CD4-positive, alpha-beta T cell treated with Interleukin-21 for 1 hour (primary cell): ENCODE measurements around the gene KIF1C.

Experiments
- DNase-seq: peaks from one replicate; pipeline ENCODE4 v3.0.0-alpha.2; 2020

Gene KIF1C

GRCh38 chr17:4997302-4998026 lies at the start of gene KIF1C, which contains the start of gene INCA1:
Gene KIF1C (plus strand): TSS chr17:4997950. CDS start chr17:5000247, 2,297 bp downstream.
Gene INCA1 (minus strand): TSS chr17:4997522. CDS start chr17:4994437, 3,085 bp downstream.
- DNase-seq = peak; percentile 91

GRCh38 chr17:4948166-4948930 lies 49.4 kb upstream of the KIF1C start, which contains the start of gene PFN1:
Gene PFN1 (minus strand): TSS chr17:4948530. CDS start chr17:4948394, 136 bp downstream.
- peak; percentile 94 for DNase-seq

GRCh38 chr17:4948931-4949320 lies 48.8 kb upstream of the KIF1C start:
- peak; percentile 79 for DNase-seq

GRCh38 chr17:4949321-4950074 lies 48.3 kb upstream of the KIF1C start:
- DNase-seq = peak; percentile 89

- no peak for DNase-seq
Observed at GRCh38 chr17:4950075-4950745, 47.5 kb upstream of the KIF1C start.

GRCh38 chr17:4950746-4951204 lies 47.0 kb upstream of the KIF1C start, which contains the start of gene ENO3:
Gene ENO3 (plus strand): TSS chr17:4951119. CDS start chr17:4951830, 711 bp downstream.
- DNase-seq = no peak

GRCh38 chr17:4951486-4951885 lies 46.3 kb upstream of the KIF1C start:
- no peak for DNase-seq

GRCh38 chr17:4953451-4953961 lies 44.2 kb upstream of the KIF1C start:
- no peak for DNase-seq

- DNase-seq = no peak
Observed at GRCh38 chr17:4955091-4955490, 42.7 kb upstream of the KIF1C start.

GRCh38 chr17:4956493-4957061 lies 41.2 kb upstream of the KIF1C start:
- peak; percentile 53 for DNase-seq

- DNase-seq = no peak
Observed at GRCh38 chr17:4958102-4958501, 39.6 kb upstream of the KIF1C start.

- no peak for DNase-seq
Observed at GRCh38 chr17:4959261-4959965, 38.3 kb upstream of the KIF1C start.

GRCh38 chr17:4960279-4960922 lies 37.3 kb upstream of the KIF1C start:
- no peak for DNase-seq

GRCh38 chr17:4965311-4965986 lies 32.3 kb upstream of the KIF1C start:
- no peak for DNase-seq

GRCh38 chr17:4966844-4967538 lies 30.8 kb upstream of the KIF1C start:
- peak; percentile 99 for DNase-seq

GRCh38 chr17:4967539-4968485 lies 29.9 kb upstream of the KIF1C start, which contains the start of gene SPAG7:
Gene SPAG7 (minus strand): TSS chr17:4967817. CDS start chr17:4967804, 13 bp downstream.
- DNase-seq = peak; percentile 96

GRCh38 chr17:4968486-4969046 lies 29.2 kb upstream of the KIF1C start:
- no peak for DNase-seq
